ENCODE data around the gene MTRF1L.
A peak's percentile ranks its signal among the peaks of the same experiment; 100 is the strongest.

Gene MTRF1L

DNA sequence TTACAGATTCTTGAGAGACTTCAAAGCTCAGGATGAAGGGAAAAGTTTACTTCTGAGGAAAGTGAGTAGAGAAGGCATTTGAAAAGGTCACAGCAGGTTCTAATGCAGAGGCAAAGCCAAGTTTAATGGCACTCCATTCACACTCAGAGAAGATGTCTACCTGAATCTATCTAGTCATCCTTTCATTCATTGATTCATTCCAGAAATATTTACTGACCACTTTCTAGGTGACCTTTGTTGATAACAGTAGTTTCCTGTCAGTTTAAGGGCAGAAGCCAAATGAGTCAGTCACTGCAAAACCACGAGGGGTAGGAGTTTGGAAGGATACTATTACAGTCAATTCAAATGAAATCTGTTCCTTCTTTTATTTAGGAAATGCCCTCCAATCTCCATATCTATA lies 50.5 kb downstream of the MTRF1L start:
- no peak overlapping the region for H3K4me2 ChIP-seq (ENCODE audit: low read length)
- H3K9me3 ChIP-seq (ENCODE audit: insufficient read depth, low read length) = no peaks in the 10 kb centered on the region
- H3K4me1 ChIP-seq (ENCODE audit: low read length) = no peaks in the 10 kb centered on the region
- no peak overlapping the region for H2AFZ ChIP-seq (ENCODE audit: low read depth, low read length)
- no peak overlapping the region for H3K27ac ChIP-seq (ENCODE audit: low read length)
- no peak overlapping the region for H3K9ac ChIP-seq (ENCODE audit: low read length)
- no peak overlapping the region for H3K4me3 ChIP-seq (ENCODE audit: low read length)
- no peaks in the 10 kb centered on the region for H4K20me1 ChIP-seq (ENCODE audit: insufficient read depth, low read length)
- no peaks in the 10 kb centered on the region for H3K79me2 ChIP-seq (ENCODE audit: low read length)
- no peaks in the 10 kb centered on the region for H3K36me3 ChIP-seq (replicated peaks; ENCODE audit: low read depth, low read length)
- peaks cover 7% of the 10 kb centered on the region for H3K27me3 ChIP-seq (ENCODE audit: low read depth, low read length)
- no peak for TF ChIP-seq EZH2phosphoT487 (IDR thresholded peaks at IDR 0.05; ENCODE audit: low read depth)
- TF ChIP-seq, protein P1, sequence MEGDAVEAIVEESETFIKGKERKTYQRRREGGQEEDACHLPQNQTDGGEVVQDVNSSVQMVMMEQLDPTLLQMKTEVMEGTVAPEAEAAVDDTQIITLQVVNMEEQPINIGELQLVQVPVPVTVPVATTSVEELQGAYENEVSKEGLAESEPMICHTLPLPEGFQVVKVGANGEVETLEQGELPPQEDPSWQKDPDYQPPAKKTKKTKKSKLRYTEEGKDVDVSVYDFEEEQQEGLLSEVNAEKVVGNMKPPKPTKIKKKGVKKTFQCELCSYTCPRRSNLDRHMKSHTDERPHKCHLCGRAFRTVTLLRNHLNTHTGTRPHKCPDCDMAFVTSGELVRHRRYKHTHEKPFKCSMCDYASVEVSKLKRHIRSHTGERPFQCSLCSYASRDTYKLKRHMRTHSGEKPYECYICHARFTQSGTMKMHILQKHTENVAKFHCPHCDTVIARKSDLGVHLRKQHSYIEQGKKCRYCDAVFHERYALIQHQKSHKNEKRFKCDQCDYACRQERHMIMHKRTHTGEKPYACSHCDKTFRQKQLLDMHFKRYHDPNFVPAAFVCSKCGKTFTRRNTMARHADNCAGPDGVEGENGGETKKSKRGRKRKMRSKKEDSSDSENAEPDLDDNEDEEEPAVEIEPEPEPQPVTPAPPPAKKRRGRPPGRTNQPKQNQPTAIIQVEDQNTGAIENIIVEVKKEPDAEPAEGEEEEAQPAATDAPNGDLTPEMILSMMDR (IDR thresholded peaks at IDR 0.05; ENCODE audit: low read depth, low read length) = no peak

DNA sequence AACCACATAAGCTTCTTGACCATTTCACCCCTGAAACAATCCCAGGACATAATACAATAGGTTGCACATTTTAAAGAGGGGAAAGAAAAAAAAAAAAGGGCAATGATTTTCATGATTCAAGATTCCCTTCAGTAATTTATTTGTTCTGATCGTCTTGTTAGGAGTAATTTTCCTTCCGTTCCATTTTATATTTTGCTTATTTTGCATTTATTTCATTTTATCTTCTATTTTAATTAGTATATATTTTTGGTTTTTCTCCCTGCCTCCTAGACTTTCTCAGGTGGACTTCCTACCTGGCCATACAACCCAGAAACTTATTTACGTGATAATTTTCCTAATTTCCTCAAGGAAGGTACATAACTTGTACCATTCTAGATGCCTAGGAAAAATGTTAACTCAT lies 52.3 kb downstream of the MTRF1L start:
- H4K20me1 ChIP-seq (ENCODE audit: insufficient read depth, low read length) = no peaks in the 10 kb centered on the region
- TF ChIP-seq EZH2phosphoT487 (IDR thresholded peaks at IDR 0.05; ENCODE audit: low read depth) = no peak
- TF ChIP-seq, protein P1 (IDR thresholded peaks at IDR 0.05; ENCODE audit: low read depth, low read length) = no peak
- H3K9me3 ChIP-seq (ENCODE audit: insufficient read depth, low read length) = no peaks in the 10 kb centered on the region
- no peaks in the 10 kb centered on the region for H3K79me2 ChIP-seq (ENCODE audit: low read length)
- H3K4me1 ChIP-seq (ENCODE audit: low read length) = no peaks in the 10 kb centered on the region
- peaks cover 11% of the 10 kb centered on the region for H3K27me3 ChIP-seq (ENCODE audit: low read depth, low read length)
- H3K4me3 ChIP-seq (ENCODE audit: low read length) = no peak overlapping the region
- H3K4me2 ChIP-seq (ENCODE audit: low read length) = no peak overlapping the region
- H3K27ac ChIP-seq (ENCODE audit: low read length) = no peak overlapping the region
- no peak overlapping the region for H2AFZ ChIP-seq (ENCODE audit: low read depth, low read length)
- H3K9ac ChIP-seq (ENCODE audit: low read length) = no peak overlapping the region
- no peaks in the 10 kb centered on the region for H3K36me3 ChIP-seq (replicated peaks; ENCODE audit: low read depth, low read length)

DNA sequence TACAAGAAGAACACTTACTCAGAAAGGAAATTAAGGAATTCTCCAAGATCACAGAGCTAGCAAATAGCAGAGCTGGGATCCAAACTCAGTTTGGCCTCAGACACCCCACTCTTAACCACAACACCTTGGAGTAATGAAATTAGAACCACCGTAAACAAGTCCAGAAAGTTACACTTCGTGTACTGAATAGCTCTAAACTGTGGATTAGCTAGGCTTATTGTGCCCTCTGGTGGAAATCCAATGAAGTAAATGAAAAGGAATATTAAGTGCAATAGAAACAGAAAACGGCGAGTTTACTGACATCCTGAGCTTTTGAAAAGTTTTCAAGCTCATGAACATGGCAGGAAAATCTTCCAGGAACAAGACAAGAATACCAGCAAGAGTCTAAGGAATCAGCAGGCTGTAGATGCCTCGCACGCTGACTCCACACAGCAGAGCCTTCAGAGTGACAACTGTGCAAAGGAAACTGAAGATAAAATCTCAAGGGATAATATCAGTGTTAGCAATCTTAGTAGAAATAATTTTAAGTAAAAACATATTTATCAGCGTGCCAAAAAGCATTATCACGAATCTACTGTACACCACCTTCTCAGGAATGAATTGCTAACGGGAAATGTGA lies 54.2 kb downstream of the MTRF1L start:
- TF ChIP-seq EZH2phosphoT487 (IDR thresholded peaks at IDR 0.05; ENCODE audit: low read depth) = no peak
- TF ChIP-seq, protein P1 (IDR thresholded peaks at IDR 0.05; ENCODE audit: low read depth, low read length) = peak; percentile 60
- no peak overlapping the region for H3K27ac ChIP-seq (ENCODE audit: low read length)
- H3K27me3 ChIP-seq (ENCODE audit: low read depth, low read length) = peaks cover 11% of the 10 kb centered on the region
- H2AFZ ChIP-seq (ENCODE audit: low read depth, low read length) = peak overlapping the region; percentile 41; the same call in 1 of the 2 replicates
- no peaks in the 10 kb centered on the region for H3K4me1 ChIP-seq (ENCODE audit: low read length)
- no peak overlapping the region for H3K9ac ChIP-seq (ENCODE audit: low read length)
- no peaks in the 10 kb centered on the region for H3K36me3 ChIP-seq (replicated peaks; ENCODE audit: low read depth, low read length)
- H3K4me2 ChIP-seq (ENCODE audit: low read length) = peak overlapping the region; percentile 58
- H3K9me3 ChIP-seq (ENCODE audit: insufficient read depth, low read length) = no peaks in the 10 kb centered on the region
- H3K79me2 ChIP-seq (ENCODE audit: low read length) = no peaks in the 10 kb centered on the region
- no peaks in the 10 kb centered on the region for H4K20me1 ChIP-seq (ENCODE audit: insufficient read depth, low read length)
- H3K4me3 ChIP-seq (ENCODE audit: low read length) = peak overlapping the region; percentile 65

DNA sequence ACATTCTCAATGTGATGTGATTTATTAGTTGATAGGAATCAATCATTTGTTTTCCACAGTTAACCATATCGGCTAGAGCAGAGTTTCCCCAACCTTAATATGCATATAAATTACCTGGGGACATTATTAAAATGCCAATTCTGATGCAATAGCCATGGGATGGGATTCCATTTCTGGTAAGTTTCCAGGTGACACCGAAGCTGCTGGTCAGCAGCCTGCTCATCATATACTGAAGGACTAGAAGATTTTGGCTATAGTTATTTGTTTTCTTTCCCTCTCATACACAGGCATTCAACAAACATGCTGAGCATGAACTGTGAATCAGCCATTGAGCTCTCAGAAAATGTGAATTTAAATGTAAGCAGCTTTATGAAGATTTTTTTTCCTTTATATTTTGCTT lies 55.5 kb downstream of the MTRF1L start:
- Histone ChIP-seq H2AFZ (ENCODE audit: low read depth, low read length) (no peak overlapping the region), H3K4me2 (ENCODE audit: low read length) (no peak overlapping the region)

More for the DNA sequence above, 55.5 kb downstream of the MTRF1L start:
- Histone ChIP-seq H3K4me3 (ENCODE audit: low read length) (no peak overlapping the region), H3K27me3 (ENCODE audit: low read depth, low read length) (peaks cover 11% of the 10 kb centered on the region), H3K79me2 (ENCODE audit: low read length) (no peaks in the 10 kb centered on the region), H3K9ac (ENCODE audit: low read length) (no peak overlapping the region), H3K9me3 (ENCODE audit: insufficient read depth, low read length) (no peaks in the 10 kb centered on the region), H4K20me1 (ENCODE audit: insufficient read depth, low read length) (no peaks in the 10 kb centered on the region), H3K36me3 (replicated peaks; ENCODE audit: low read depth, low read length) (no peaks in the 10 kb centered on the region), H3K4me1 (ENCODE audit: low read length) (no peaks in the 10 kb centered on the region), H3K27ac (ENCODE audit: low read length) (no peak overlapping the region)
- no peak for TF ChIP-seq EZH2phosphoT487 (IDR thresholded peaks at IDR 0.05; ENCODE audit: low read depth)
- TF ChIP-seq, protein P1 (IDR thresholded peaks at IDR 0.05; ENCODE audit: low read depth, low read length) = no peak

Measured in OCI-LY3 (cell line).